ENCODE data around the gene SYS1.

Gene SYS1

DNA sequence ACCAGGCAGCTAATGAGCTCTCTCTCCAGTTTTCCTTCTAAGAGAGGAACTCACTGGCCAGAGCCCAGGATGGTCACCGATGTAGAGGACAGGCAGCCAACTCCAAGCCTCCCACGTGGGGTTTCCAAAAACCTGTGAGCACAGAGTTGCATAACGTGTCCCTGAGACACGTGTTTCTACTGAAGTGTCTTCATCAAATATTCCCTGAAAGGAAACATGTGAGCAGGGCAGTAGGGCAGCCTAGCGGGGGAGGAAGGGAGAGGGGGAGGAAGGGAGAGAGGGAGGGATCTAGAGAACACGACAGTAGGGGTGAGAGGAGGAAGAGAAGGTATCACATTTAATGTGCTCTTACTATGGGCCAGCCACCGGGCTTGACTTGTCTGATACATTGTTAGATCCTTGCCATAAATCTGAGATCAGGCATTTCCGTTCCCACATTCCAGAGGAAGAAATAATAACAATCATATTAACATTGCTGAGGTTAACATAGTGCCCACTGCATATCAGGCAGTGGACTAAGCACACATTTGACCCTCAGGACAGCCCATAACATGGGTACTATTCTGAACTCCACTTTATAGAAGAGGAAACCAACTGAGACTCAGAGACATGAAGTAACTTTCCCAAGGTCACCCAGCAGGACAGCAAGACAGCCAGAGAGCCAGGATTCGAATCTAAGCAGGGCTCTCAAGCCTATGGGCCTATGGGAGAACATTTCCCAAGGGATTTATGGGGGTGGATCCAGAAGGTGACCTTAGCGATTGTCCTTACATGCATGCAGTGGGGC is 4.5 kb upstream of the SYS1 start (continued):
- TF ChIP-seq, protein P1, sequence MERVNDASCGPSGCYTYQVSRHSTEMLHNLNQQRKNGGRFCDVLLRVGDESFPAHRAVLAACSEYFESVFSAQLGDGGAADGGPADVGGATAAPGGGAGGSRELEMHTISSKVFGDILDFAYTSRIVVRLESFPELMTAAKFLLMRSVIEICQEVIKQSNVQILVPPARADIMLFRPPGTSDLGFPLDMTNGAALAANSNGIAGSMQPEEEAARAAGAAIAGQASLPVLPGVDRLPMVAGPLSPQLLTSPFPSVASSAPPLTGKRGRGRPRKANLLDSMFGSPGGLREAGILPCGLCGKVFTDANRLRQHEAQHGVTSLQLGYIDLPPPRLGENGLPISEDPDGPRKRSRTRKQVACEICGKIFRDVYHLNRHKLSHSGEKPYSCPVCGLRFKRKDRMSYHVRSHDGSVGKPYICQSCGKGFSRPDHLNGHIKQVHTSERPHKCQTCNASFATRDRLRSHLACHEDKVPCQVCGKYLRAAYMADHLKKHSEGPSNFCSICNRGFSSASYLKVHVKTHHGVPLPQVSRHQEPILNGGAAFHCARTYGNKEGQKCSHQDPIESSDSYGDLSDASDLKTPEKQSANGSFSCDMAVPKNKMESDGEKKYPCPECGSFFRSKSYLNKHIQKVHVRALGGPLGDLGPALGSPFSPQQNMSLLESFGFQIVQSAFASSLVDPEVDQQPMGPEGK (CRISPR knock-in tag; IDR thresholded peaks at IDR 0.05; ENCODE audit: borderline replicate concordance) = no peak
- TF ChIP-seq ZFP30 (CRISPR knock-in tag; IDR thresholded peaks at IDR 0.05) = no peak
- no peak for TF ChIP-seq SNAI2 (CRISPR knock-in tag; IDR thresholded peaks at IDR 0.05)

DNA sequence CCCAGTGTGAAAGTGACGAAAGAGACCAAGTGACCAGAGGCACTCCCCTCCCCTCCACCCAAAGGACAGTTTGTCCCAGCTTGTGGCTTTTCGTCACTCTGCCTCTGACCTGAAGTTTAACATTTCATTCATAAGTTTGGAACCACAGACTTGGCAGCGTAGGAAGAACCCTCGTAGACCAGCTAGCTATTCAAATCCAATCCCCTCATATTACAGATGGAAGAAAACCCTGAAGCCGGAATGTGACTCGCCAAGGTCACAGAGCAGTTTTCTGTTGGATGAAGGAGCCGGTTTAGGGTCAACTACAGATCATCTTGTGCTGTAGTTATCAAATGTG is 3.9 kb upstream of the SYS1 start:
- TF ChIP-seq RARB (CRISPR knock-in tag; IDR thresholded peaks at IDR 0.05) (no peak), ZFP3 (CRISPR knock-in tag; IDR thresholded peaks at IDR 0.05) (no peak), TSHZ2 (CRISPR knock-in tag; IDR thresholded peaks at IDR 0.05) (no peak), SNAI2 (CRISPR knock-in tag; IDR thresholded peaks at IDR 0.05) (no peak), TCF4 (CRISPR knock-in tag; IDR thresholded peaks at IDR 0.05; ENCODE audit: borderline replicate concordance) (no peak), ZNF70 (CRISPR knock-in tag; IDR thresholded peaks at IDR 0.05) (no peak), OSR1 (CRISPR knock-in tag; IDR thresholded peaks at IDR 0.05) (no peak), ESRRG (CRISPR knock-in tag; IDR thresholded peaks at IDR 0.05) (no peak), CSDC2 (CRISPR knock-in tag; IDR thresholded peaks at IDR 0.05) (no peak), PPARA (CRISPR knock-in tag; IDR thresholded peaks at IDR 0.05; ENCODE audit: borderline replicate concordance) (no peak), TOX (CRISPR knock-in tag; IDR thresholded peaks at IDR 0.05; ENCODE audit: borderline replicate concordance) (no peak), CSRNP3 (CRISPR knock-in tag; IDR thresholded peaks at IDR 0.05) (no peak), ARNTL (CRISPR knock-in tag; IDR thresholded peaks at IDR 0.05; ENCODE audit: borderline replicate concordance, low read depth) (no peak)
- TF ChIP-seq, protein P1 (CRISPR knock-in tag; IDR thresholded peaks at IDR 0.05; ENCODE audit: borderline replicate concordance) = no peak
- TF ChIP-seq, protein P2, sequence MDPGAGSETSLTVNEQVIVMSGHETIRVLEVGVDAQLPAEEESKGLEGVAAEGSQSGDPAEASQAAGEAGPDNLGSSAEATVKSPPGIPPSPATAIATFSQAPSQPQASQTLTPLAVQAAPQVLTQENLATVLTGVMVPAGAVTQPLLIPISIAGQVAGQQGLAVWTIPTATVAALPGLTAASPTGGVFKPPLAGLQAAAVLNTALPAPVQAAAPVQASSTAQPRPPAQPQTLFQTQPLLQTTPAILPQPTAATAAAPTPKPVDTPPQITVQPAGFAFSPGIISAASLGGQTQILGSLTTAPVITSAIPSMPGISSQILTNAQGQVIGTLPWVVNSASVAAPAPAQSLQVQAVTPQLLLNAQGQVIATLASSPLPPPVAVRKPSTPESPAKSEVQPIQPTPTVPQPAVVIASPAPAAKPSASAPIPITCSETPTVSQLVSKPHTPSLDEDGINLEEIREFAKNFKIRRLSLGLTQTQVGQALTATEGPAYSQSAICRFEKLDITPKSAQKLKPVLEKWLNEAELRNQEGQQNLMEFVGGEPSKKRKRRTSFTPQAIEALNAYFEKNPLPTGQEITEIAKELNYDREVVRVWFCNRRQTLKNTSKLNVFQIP (CRISPR knock-in tag; IDR thresholded peaks at IDR 0.05; ENCODE audit: borderline replicate concordance, low read depth) = no peak
- TF ChIP-seq, protein P3, sequence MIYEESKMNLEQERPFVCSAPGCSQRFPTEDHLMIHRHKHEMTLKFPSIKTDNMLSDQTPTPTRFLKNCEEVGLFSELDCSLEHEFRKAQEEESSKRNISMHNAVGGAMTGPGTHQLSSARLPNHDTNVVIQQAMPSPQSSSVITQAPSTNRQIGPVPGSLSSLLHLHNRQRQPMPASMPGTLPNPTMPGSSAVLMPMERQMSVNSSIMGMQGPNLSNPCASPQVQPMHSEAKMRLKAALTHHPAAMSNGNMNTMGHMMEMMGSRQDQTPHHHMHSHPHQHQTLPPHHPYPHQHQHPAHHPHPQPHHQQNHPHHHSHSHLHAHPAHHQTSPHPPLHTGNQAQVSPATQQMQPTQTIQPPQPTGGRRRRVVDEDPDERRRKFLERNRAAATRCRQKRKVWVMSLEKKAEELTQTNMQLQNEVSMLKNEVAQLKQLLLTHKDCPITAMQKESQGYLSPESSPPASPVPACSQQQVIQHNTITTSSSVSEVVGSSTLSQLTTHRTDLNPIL (CRISPR knock-in tag; IDR thresholded peaks at IDR 0.05; ENCODE audit: low read depth) = no peak
- no peak for ATAC-seq

All from SK-N-SH treated with all-trans-retinoic acid at 6 μM for 48 hours (cell line).